Stimulated activated CD4-positive, alpha-beta T cell treated with anti-CD3 and anti-CD28 coated beads, Interleukin-1b, Interleukin-23, amount 100 ng/mL, for 4 hours (primary cell): Measurements from ENCODE around the gene NR5A1.

Source experiments
- DNase-seq, 2 donors: peaks; one replicate each; pipeline ENCODE4 v3.0.0-alpha.2; 2020; ENCODE audit warnings: low read depth in 2 of 2

Gene NR5A1

DNA sequence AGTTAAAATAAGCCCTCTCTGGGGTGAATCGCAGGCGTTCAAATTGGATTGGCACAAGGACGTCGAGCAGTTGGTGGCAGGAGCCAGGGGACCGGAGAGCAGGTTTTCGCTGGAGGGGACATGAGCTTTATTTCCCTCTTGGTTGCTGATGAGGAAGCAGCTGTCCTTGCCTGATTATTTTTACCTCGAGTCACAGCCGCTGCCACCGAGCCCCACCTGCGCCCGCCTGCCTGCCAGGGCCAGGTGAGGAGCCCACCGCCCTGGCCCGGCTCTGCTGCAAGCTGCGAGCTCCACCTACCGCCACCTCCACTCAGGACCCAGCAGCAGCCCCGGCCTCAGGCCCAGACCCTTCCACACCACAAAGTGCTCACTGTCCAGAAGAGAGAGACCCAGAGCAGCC, 65.9 kb downstream of the NR5A1 start:
- DNase-seq, result no peak

DNA sequence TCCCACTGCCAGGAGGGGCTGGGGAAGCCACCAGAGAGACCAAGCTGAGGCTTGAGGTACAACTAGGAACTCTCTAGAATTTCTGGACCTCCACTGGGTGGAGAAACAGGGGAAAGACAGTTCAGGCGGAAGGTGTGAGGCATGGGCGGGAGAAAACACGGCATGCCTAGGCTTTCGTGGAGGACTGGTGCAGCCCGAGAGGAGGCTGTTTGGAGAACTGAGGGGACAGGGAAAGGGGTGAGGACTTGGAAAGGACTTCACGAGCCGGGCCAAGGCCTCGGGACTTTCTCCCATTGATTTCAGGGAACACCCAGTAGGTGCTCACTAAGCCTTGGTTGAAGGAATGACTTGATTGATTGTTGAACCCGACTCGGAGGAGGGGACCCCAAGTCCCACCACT, 66.4 kb downstream of the NR5A1 start:
- no peak for DNase-seq

DNA sequence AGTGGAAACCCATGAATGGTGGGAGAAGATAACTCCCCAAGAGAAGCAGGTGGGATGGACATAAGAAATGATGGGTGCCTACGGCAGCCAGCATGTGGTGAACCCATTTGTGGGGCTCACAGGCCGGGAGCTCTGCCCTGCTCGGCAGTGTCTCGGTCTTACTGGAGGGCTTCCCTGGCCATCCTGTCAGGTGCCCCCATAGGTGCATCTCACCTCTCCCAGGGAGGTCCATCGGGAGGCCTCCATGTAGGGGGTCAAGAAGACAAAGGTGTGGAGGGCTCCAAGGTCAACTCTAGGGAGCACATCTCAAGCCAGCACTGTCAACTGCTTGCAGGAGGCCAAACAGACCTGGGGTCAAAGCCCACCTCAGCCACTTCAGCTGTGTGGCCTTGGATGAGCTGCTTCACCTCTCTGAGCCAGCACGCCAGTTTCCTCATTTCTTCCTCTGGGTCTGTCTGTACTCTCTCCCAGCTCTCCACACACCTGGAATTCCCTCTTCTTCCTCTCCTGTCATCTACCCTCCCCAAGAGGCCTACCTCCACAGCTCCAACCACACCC, 67.4 kb downstream of the NR5A1 start:
- no peak for DNase-seq

DNA sequence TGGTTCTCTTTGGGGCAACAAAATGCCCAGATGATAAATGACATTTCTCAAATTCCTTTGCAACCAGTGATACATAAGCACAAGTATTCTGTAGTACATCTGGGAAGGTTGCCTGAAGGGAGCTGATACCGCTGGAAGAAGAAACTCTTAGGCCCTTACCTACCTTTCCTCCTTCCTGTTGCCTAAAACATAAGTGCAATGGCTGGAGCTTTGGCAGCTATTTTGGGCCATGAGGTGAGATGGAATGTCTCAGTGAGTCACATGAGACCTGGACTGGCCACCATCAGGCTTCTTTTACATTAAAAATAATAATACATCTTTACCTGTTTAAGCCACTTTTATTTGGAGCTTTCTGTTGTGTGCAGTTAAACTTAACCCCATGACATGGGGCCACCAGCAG, 68.1 kb downstream of the NR5A1 start:
- DNase-seq, result no peak

DNA sequence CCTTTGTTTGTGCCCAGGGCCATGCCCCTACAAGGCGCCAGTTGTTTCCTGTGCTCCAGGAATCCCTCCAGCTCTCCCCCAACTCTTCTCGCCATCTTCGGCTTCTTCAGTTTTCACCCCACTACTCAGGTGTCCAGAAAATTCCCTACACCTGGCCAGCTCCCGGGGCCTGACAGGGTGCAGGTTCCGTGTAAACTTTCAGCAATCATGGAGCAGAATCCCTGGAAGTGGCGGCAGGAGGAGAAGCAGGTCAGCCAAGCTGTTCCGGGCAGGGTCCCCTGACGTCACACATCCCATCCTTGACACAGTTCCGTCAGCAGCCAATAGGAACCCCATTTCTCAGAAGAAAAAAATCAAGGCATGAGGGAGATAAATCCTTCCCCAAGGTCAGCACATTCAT, 69.1 kb downstream of the NR5A1 start:
- no peak for DNase-seq

DNA sequence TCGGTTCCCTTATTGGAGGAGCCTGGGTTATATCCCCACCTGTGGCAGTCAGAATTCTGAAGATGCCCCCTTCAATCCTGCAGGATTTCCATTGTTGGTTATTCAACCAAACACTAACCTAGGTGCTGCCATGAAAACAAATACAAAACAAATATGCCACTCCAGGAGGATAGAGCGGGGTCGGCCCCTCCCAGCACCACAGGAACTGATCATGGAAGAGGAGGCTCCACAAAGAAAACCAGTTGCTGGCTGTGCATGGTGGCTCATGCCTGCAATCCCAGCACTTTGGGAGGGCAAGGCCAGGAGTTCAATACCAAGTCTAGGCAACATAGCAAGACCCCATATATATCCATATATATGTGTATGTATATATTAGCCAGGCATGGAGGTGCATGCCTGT, 70.1 kb downstream of the NR5A1 start:
- no peak for DNase-seq

DNA sequence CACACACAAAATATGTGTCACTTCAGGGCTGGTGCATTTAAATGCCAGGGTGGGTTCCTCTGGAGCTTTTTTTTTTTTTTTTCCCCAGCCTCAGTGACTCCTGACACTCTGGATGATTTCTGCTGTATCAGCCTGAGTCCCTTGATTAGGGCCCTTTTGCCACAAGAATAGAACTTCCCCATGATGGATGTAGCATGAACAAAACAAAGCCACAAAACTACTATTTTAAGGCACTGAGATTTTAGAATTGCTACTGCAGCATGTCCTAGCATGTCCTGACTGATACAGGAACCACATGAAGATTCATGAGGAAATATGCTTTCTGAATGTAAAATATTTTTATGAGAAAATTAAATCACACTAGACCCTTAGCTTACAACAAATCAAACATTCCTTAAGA, 70.9 kb downstream of the NR5A1 start:
- DNase-seq, result no peak
